Thoracic aorta (tissue), 2 donors: Measurements from ENCODE around the gene XXYLT1. TPM values are rescaled to one million over a fixed set of nuclear protein-coding genes. Genes with fewer than 3 reads are reported as not detected.
"Not testable (repeated sequence)": the region's sequence is repeated elsewhere in the genome, so short reads cannot be mapped to it uniquely, and the experiment has no call there.

Experiments used
- ATAC-seq: fragments of 150-250 bp; one replicate; pipeline ENCODE4 v1.8.0; 2017; ENCODE audit warnings: low read depth; ENCODE audit not compliant: insufficient number of reproducible peaks, low FRiP score
- DNase-seq: peaks from one replicate; pipeline ENCODE4 v3.0.0-alpha.2; 2020; ENCODE audit warnings: low spot score
- H3K27ac ChIP-seq, 2 donors: fragments of 200-600 bp; sonication (generic); 1 replicate in 1 of 2; 2 replicates in 1 of 2; pipeline ENCODE4 v1.5.1; 2016; ENCODE audit warnings: mild to moderate bottlenecking in 2 of 2, moderate library complexity in 2 of 2
- H3K27me3 ChIP-seq: fragments of 200-600 bp; sonication (generic); replicated peaks from 2 replicates; pipeline ENCODE4 v1.6.0; 2016; ENCODE audit warnings: mild to moderate bottlenecking; ENCODE audit not compliant: insufficient read depth
- H3K36me3 ChIP-seq: fragments of 200-600 bp; sonication (generic); one replicate; pipeline ENCODE4 v1.5.1; 2016
- H3K4me1 ChIP-seq, 2 donors: fragments of 200-600 bp; sonication (generic); 1 replicate in 1 of 2; 2 replicates in 1 of 2; pipeline versions ENCODE4 v1.5.1 to v1.6.0; 2016; ENCODE audit warnings: low read depth in 2 of 2, mild to moderate bottlenecking in 1 of 2; ENCODE audit not compliant: control insufficient read depth in 1 of 2
- H3K4me3 ChIP-seq: fragments of 200-600 bp; sonication (generic); 2 replicates; pipeline ENCODE4 v1.5.1; 2016; ENCODE audit warnings: mild to moderate bottlenecking
- H3K9me3 ChIP-seq: fragments of 200-600 bp; sonication (generic); 2 replicates; pipeline ENCODE4 v1.5.1; 2016
- CTCF ChIP-seq: fragments of 200-600 bp; sonication (generic); IDR thresholded peaks from one replicate; pipeline ENCODE4 v1.5.1; 2019; ENCODE audit warnings: antibody characterized with exemption
- total RNA-seq, 2 donors: library from RNA; depleted of rRNA; stranded (reverse); fragments of >200 nt; gene quantifications; one replicate each; pipeline versions ENCODE4 v1.1.0 to v1.2.3, GENCODE V29; 2016

Gene XXYLT1
- total RNA-seq, 2 donors from 2014 or later, result 17.7 to 21.2 TPM

- no peaks in the 10 kb centered on the region for H3K27me3 ChIP-seq
- DNase-seq (no peak), ATAC-seq (no peak)
- no peak overlapping the region for H3K4me3 ChIP-seq
- H3K4me1 ChIP-seq, result peaks cover 0 to 4% of the 10 kb centered on the region in 2 donors
- no peak overlapping the region for H3K27ac ChIP-seq
- H3K36me3 ChIP-seq, result no peaks in the 10 kb centered on the region
- peaks cover 11% of the 10 kb centered on the region for H3K9me3 ChIP-seq
- TF ChIP-seq CTCF, result no peak
These were observed 76.3 kb downstream of the XXYLT1 start for GRCh38 chr3:195194559-195195206.

GRCh38 chr3:195191580-195191979, 79.4 kb downstream of the XXYLT1 start:
- Histone ChIP-seq H3K27me3 (no peaks in the 10 kb centered on the region), H3K4me1 (peaks cover 0 to 7% of the 10 kb centered on the region in 2 donors), H3K27ac (no peak overlapping the region), H3K4me3 (no peak overlapping the region), H3K9me3 (peaks cover 11% of the 10 kb centered on the region), H3K36me3 (no peaks in the 10 kb centered on the region)
- TF ChIP-seq CTCF, result no peak
- no peak for ATAC-seq
- DNase-seq, result no peak

- TF ChIP-seq CTCF, result no peak
- H3K9me3 ChIP-seq, result peaks cover 11% of the 10 kb centered on the region
- H3K27me3 ChIP-seq, result no peaks in the 10 kb centered on the region
- H3K4me1 ChIP-seq, result peaks cover 2 to 4% of the 10 kb centered on the region in 2 donors
- no peak overlapping the region for H3K4me3 ChIP-seq
- ATAC-seq (no peak), DNase-seq (no peak)
- H3K36me3 ChIP-seq, result no peaks in the 10 kb centered on the region
- H3K27ac ChIP-seq, result no peak overlapping the region
These were observed 81.1 kb downstream of the XXYLT1 start for GRCh38 chr3:195189821-195190220.

GRCh38 chr3:195188426-195188927, 82.5 kb downstream of the XXYLT1 start:
- Histone ChIP-seq H3K9me3 (peaks cover 11% of the 10 kb centered on the region), H3K27me3 (no peaks in the 10 kb centered on the region), H3K4me3 (no peak overlapping the region), H3K4me1 (peaks cover 2 to 8% of the 10 kb centered on the region in 2 donors), H3K36me3 (no peaks in the 10 kb centered on the region), H3K27ac (no peak overlapping the region)
- no peak for DNase-seq
- no peak for ATAC-seq
- no peak for TF ChIP-seq CTCF

GRCh38 chr3:195187609-195188425, 83.1 kb downstream of the XXYLT1 start:
- H3K4me1 ChIP-seq, result peaks cover 2 to 15% of the 10 kb centered on the region in 2 donors
- peaks cover 11% of the 10 kb centered on the region for H3K9me3 ChIP-seq
- H3K27ac ChIP-seq, result no peak overlapping the region
- no peak overlapping the region for H3K4me3 ChIP-seq
- ATAC-seq (no peak), DNase-seq (no peak)
- no peaks in the 10 kb centered on the region for H3K27me3 ChIP-seq
- H3K36me3 ChIP-seq, result no peaks in the 10 kb centered on the region
- no peak for TF ChIP-seq CTCF

- H3K4me1 ChIP-seq, result peaks cover 2 to 15% of the 10 kb centered on the region in 2 donors
- DNase-seq, H3K4me3 ChIP-seq, H3K27ac ChIP-seq, H3K36me3 ChIP-seq, ATAC-seq, H3K27me3 ChIP-seq, H3K9me3 ChIP-seq: not testable (repeated sequence)
These were observed 84.3 kb downstream of the XXYLT1 start for GRCh38 chr3:195186710-195187047.
